Measurements from ENCODE around the gene SYTL5. TPM values are rescaled to one million over a fixed set of nuclear protein-coding genes. Genes with fewer than 3 reads are reported as not detected.

The SYTL5 gene
- total and polyA plus RNA-seq, 2 experiments from 2014 or later = 0.23 to 0.35 TPM

DNA sequence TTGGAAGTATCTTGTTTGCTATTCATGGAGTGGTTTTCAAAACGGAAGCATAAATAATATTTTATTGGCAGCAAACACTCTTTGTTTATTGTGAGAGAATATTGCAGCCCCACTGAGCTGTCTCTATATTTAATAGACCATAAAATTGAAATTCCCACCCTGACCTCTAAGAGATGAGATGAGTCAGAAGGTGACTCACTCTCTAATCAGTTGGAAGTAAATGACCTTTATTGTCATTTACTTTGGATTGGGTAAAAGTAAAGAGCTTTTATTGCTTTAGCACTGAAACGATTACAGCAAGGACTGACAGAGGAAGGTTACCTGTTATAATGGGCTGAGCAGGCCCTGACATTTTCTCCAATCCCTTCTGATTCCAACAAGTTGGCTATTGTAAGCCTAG lies 55.0 kb downstream of the SYTL5 start (continued):
- TF ChIP-seq, protein P1, sequence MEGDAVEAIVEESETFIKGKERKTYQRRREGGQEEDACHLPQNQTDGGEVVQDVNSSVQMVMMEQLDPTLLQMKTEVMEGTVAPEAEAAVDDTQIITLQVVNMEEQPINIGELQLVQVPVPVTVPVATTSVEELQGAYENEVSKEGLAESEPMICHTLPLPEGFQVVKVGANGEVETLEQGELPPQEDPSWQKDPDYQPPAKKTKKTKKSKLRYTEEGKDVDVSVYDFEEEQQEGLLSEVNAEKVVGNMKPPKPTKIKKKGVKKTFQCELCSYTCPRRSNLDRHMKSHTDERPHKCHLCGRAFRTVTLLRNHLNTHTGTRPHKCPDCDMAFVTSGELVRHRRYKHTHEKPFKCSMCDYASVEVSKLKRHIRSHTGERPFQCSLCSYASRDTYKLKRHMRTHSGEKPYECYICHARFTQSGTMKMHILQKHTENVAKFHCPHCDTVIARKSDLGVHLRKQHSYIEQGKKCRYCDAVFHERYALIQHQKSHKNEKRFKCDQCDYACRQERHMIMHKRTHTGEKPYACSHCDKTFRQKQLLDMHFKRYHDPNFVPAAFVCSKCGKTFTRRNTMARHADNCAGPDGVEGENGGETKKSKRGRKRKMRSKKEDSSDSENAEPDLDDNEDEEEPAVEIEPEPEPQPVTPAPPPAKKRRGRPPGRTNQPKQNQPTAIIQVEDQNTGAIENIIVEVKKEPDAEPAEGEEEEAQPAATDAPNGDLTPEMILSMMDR (conservative IDR thresholded peaks at IDR 0.05; ENCODE audit: low read depth in 2 of 2) = no peak
- TF ChIP-seq ETS1 (IDR thresholded peaks at IDR 0.05) = no peak

DNA sequence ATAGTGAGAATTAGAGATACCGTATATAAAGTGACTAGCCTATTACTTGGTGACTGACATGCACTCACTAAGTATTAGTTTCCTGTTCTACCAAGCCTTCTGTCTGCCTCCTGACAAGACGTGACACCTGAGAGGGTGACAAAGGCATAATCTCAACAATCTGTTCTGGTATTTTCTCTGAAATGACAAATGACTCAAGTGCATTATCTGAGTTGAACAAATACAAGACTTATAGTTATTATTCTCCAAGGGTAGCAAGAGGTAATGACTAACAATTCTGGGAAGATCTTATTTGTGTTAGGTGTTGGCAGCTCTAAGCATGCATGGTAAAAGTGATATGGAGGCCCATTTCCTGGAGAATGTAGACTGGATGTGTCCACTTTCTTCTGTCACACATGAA lies 60.6 kb downstream of the SYTL5 start:
- no peak overlapping the region for H3K4me3 Mint-ChIP-seq
- H3K36me3 Mint-ChIP-seq (ENCODE audit: low read depth) = no peaks in the 10 kb centered on the region
- no peaks in the 10 kb centered on the region for H3K9me3 Mint-ChIP-seq
- Histone ChIP-seq H4K20me1 (replicated peaks; ENCODE audit: insufficient read depth) (no peaks in the 10 kb centered on the region), H3K27ac (ENCODE audit: low read depth) (no peak overlapping the region), H3K79me2 (replicated peaks; ENCODE audit: insufficient read depth) (no peaks in the 10 kb centered on the region), H3K36me3 (ENCODE audit: insufficient read depth) (no peaks in the 10 kb centered on the region), H3K27me3 (ENCODE audit: insufficient read depth) (no peaks in the 10 kb centered on the region), H3K4me2 (no peak overlapping the region), H3K4me3 (no peak overlapping the region), H2AFZ (no peak overlapping the region), H3K4me1 (ENCODE audit: insufficient read depth) (no peaks in the 10 kb centered on the region), H3F3A (replicated peaks; ENCODE audit: low read depth) (no peaks in the 10 kb centered on the region), H3K9me2 (ENCODE audit: insufficient read depth) (no peaks in the 10 kb centered on the region)
- DNase-seq (ENCODE audit: low spot score) = no peak
- H3K27me3 Mint-ChIP-seq (ENCODE audit: insufficient read depth, low read depth, poor library complexity) = no peaks in the 10 kb centered on the region
- no peak for TF ChIP-seq CREB1 (CRISPR knock-in tag; IDR thresholded peaks at IDR 0.05; ENCODE audit: low read depth)
- no peak for TF ChIP-seq EZH2 (IDR thresholded peaks at IDR 0.05; ENCODE audit: low read depth, unreplicated experiment)
- no peak for TF ChIP-seq NANOG (IDR thresholded peaks at IDR 0.05; ENCODE audit: borderline replicate concordance)
- TF ChIP-seq STAT1 (IDR thresholded peaks at IDR 0.05; ENCODE audit: unreplicated experiment) = no peak
- no peak for TF ChIP-seq JUNB (IDR thresholded peaks at IDR 0.05; ENCODE audit: unreplicated experiment)
- TF ChIP-seq, protein P1 (conservative IDR thresholded peaks at IDR 0.05; ENCODE audit: low read depth in 2 of 2) = no peak
- TF ChIP-seq ZNF114 (CRISPR knock-in tag; IDR thresholded peaks at IDR 0.05) = no peak
- TF ChIP-seq POLR2AphosphoS5 (IDR thresholded peaks at IDR 0.05; ENCODE audit: low read depth) = no peak
- TF ChIP-seq REST (IDR thresholded peaks at IDR 0.05; ENCODE audit: unreplicated experiment) = no peak
- TF ChIP-seq ZNF331 (CRISPR knock-in tag; IDR thresholded peaks at IDR 0.05; ENCODE audit: low read depth) = no peak
- TF ChIP-seq EZH2phosphoT487 (IDR thresholded peaks at IDR 0.05; ENCODE audit: unreplicated experiment) = no peak
- H3K4me1 Mint-ChIP-seq = no peaks in the 10 kb centered on the region
- ATAC-seq = no peak
- H3K27ac Mint-ChIP-seq = no peak overlapping the region

Data from GM23338 (cell line).